PC-3 (cell line): ENCODE measurements around the gene KLK5. TPM values are rescaled to one million over a fixed set of nuclear protein-coding genes. Genes with fewer than 3 reads are reported as not detected.

Experiments
- ATAC-seq: fragments of 200-7000 bp; cut with Tn5 transposase; 2 replicates; pipeline ENCODE4 v1.9.1; 2020; ENCODE audit warnings: mild to moderate bottlenecking, moderate library complexity
- BruUV-seq: library from RNA; stranded (reverse); fragments of 400-500 nt; replicated peaks from 2 replicates; lab custom pipeline; 2021; lab: Mats Ljungman, UMichigan
- CTCF ChIA-PET: fragments of 300-600 bp; sonication (Branson Sonifier 250); formaldehyde crosslinking; loops from one replicate; lab custom pipeline; 2022; ENCODE audit warnings: antibody characterized with exemption; lab: Charles Lee
- POLR2A ChIA-PET: fragments of 300-600 bp; sonication (Branson Sonifier 250); formaldehyde crosslinking; loops from one replicate; lab custom pipeline; 2022; ENCODE audit warnings: antibody characterized with exemption; ENCODE audit not compliant: unreplicated experiment; lab: Charles Lee
- DNase-seq: peaks from one replicate; pipeline ENCODE4 v3.0.0-alpha.2; 2015
- H2AFZ ChIP-seq: fragments of 300-600 bp; sonication (generic); 2 replicates; pipeline ENCODE4 v1.6.0; 2016; ENCODE audit warnings: antibody characterized with exemption, low read length
- H3F3A ChIP-seq: fragments of 300-600 bp; sonication (generic); one replicate; pipeline ENCODE4 v1.6.0; 2017; ENCODE audit warnings: antibody characterized with exemption, low read length, control low read depth, mild to moderate bottlenecking; ENCODE audit not compliant: unreplicated experiment
- H3K27ac ChIP-seq: fragments of 300-600 bp; sonication (generic); 2 replicates; pipeline ENCODE4 v1.5.1; 2016; ENCODE audit warnings: mild to moderate bottlenecking, low read length
- H3K27me3 ChIP-seq: fragments of 300-600 bp; sonication (generic); 2 replicates; pipeline ENCODE4 v1.6.1; 2016; ENCODE audit warnings: low read length, mixed read lengths
- H3K36me3 ChIP-seq: fragments of 300-600 bp; sonication (generic); 2 replicates; pipeline ENCODE4 v1.6.1; 2016; ENCODE audit warnings: low read depth, mixed run types, low read length, mixed read lengths
- H3K4me1 ChIP-seq: fragments of 300-600 bp; sonication (generic); 2 replicates; pipeline ENCODE4 v1.5.1; 2016; ENCODE audit warnings: low read length; ENCODE audit not compliant: insufficient read depth
- H3K4me2 ChIP-seq: fragments of 300-600 bp; sonication (generic); 2 replicates; pipeline ENCODE4 v1.6.0; 2016; ENCODE audit warnings: low read length
- H3K4me3 ChIP-seq: fragments of 300-600 bp; sonication (generic); 2 replicates; pipeline ENCODE4 v1.5.1; 2016; ENCODE audit warnings: mild to moderate bottlenecking, low read length, mixed read lengths
- H3K79me2 ChIP-seq: fragments of 300-600 bp; sonication (generic); 2 replicates; pipeline ENCODE4 v1.6.1; 2017; ENCODE audit warnings: low read length, mixed read lengths
- H3K9ac ChIP-seq: fragments of 300-600 bp; sonication (generic); 2 replicates; pipeline ENCODE4 v1.6.0; 2016; ENCODE audit warnings: mild to moderate bottlenecking, low read length
- H3K9me2 ChIP-seq: fragments of 300-600 bp; sonication (generic); replicated peaks from 2 replicates; pipeline ENCODE4 v1.6.1; 2016; ENCODE audit warnings: mixed run types, low read length, mixed read lengths
- H3K9me3 ChIP-seq: fragments of 300-600 bp; sonication (generic); 2 replicates; pipeline ENCODE4 v1.6.1; 2016; ENCODE audit warnings: low read length, mixed read lengths
- H4K20me1 ChIP-seq: fragments of 300-600 bp; sonication (generic); 2 replicates; pipeline ENCODE4 v1.6.1; 2016; ENCODE audit warnings: low read length, mixed read lengths
- EZH2 ChIP-seq: fragments of 300-600 bp; sonication (generic); IDR thresholded peaks from one replicate; pipeline ENCODE4 v1.6.1; 2017; ENCODE audit warnings: antibody characterized with exemption, mild to moderate bottlenecking, low read length; ENCODE audit not compliant: unreplicated experiment
- EZH2phosphoT487 ChIP-seq: fragments of 300-600 bp; sonication (generic); IDR thresholded peaks from 2 replicates; pipeline ENCODE4 v1.6.1; 2018; ENCODE audit warnings: mild to moderate bottlenecking, antibody characterized with exemption, low read length, borderline replicate concordance
- intact Hi-C: fragments of 100-400 bp; cut with micrococcal nuclease; formaldehyde crosslinking; loops from 2 replicates; pipeline ENCODE4 v1.9.0; 2023
- total RNA-seq: library from RNA; depleted of rRNA; stranded (reverse); fragments of >200 nt; gene quantifications from 2 replicates; pipeline ENCODE4 v1.2.3, GENCODE V29; 2014
- TF ChIP-seq, protein P1 (sequence below): fragments of 300-600 bp; sonication (generic); conservative IDR thresholded peaks from 2 replicates; pipeline ENCODE4 v1.5.1; 2017; ENCODE audit warnings: antibody characterized with exemption, low read depth, mild to moderate bottlenecking, low read length

KLK5 gene
- total RNA-seq, 1 experiment from 2014 or later: 59.0 TPM

DNA sequence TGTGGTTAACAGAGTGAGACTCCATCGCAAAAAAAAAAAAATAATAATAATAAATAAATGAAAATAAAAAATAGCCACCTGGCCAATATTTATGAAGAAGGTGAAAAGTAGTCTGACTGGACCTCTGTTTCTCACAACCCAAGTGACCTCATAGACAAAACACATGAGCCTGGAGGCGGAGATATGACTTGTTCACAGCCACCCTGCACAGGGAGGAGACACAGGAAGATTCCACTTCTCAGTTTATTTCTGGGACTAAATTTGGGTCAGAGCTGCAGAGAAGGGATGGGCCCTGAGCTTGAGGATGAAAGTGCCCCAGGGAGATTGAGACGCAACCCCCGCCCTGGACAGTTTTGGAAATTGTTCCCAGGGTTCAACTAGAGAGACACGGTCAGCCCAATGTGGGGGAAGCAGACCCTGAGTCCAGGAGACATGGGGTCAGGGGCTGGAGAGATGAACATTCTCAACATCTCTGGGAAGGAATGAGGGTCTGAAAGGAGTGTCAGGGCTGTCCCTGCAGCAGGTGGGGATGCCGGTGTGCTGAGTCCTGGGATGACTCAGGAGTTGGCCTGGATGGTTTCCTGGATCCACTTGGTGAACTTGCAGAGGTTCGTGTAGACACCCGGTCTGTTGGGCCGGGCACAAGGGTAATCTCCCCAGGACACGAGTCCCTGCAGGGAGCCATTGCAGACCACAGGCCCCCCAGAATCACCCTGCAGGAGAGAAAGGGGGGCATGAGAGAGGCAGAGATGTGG lies 9.6 kb downstream of the KLK5 start:
- ChIA-PET CTCF (no interaction called here), POLR2A (no interaction called here)
- DNase-seq (peak; percentile 83), ATAC-seq (peak; percentile 76)
- peaks cover 9% of the 10 kb centered on the region for H3K4me1 ChIP-seq
- TF ChIP-seq EZH2 (no peak), EZH2phosphoT487 (no peak)
- TF ChIP-seq, protein P1, sequence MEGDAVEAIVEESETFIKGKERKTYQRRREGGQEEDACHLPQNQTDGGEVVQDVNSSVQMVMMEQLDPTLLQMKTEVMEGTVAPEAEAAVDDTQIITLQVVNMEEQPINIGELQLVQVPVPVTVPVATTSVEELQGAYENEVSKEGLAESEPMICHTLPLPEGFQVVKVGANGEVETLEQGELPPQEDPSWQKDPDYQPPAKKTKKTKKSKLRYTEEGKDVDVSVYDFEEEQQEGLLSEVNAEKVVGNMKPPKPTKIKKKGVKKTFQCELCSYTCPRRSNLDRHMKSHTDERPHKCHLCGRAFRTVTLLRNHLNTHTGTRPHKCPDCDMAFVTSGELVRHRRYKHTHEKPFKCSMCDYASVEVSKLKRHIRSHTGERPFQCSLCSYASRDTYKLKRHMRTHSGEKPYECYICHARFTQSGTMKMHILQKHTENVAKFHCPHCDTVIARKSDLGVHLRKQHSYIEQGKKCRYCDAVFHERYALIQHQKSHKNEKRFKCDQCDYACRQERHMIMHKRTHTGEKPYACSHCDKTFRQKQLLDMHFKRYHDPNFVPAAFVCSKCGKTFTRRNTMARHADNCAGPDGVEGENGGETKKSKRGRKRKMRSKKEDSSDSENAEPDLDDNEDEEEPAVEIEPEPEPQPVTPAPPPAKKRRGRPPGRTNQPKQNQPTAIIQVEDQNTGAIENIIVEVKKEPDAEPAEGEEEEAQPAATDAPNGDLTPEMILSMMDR: no peak
- peak overlapping the region; percentile 74 for H3K4me2 ChIP-seq
- no peaks in the 10 kb centered on the region for H3K27me3 ChIP-seq
- peak overlapping the region; percentile 66 for H2AFZ ChIP-seq
- H3F3A ChIP-seq: peaks cover 3% of the 10 kb centered on the region
- H3K4me3 ChIP-seq: peak overlapping the region; percentile 42; the same call in 1 of the 2 replicates
- peak overlapping the region; percentile 93 for H3K27ac ChIP-seq
- no peaks in the 10 kb centered on the region for H3K36me3 ChIP-seq
- no peaks in the 10 kb centered on the region for H3K9me2 ChIP-seq
- H3K9ac ChIP-seq: peak overlapping the region; percentile 62
- H3K9me3 ChIP-seq: no peaks in the 10 kb centered on the region
- no TSS peak for BruUV-seq
- H3K79me2 ChIP-seq: no peaks in the 10 kb centered on the region
- intact Hi-C loops: no loop called here
- H4K20me1 ChIP-seq: no peaks in the 10 kb centered on the region

GRCh38 chr19:50939596-50939995 lies 13.2 kb downstream of the KLK5 start:
- ATAC-seq (no peak), DNase-seq (no peak)
- TF ChIP-seq EZH2 (no peak), EZH2phosphoT487 (no peak)
- TF ChIP-seq, protein P1: no peak
- Histone ChIP-seq H3K4me2 (no peak overlapping the region), H3K79me2 (no peaks in the 10 kb centered on the region), H3K4me1 (peaks cover 11% of the 10 kb centered on the region), H3K27ac (no peak overlapping the region), H3K9me3 (no peaks in the 10 kb centered on the region), H3K4me3 (no peak overlapping the region), H2AFZ (no peak overlapping the region), H3K36me3 (no peaks in the 10 kb centered on the region), H3K9ac (no peak overlapping the region), H4K20me1 (no peaks in the 10 kb centered on the region), H3K27me3 (no peaks in the 10 kb centered on the region), H3K9me2 (no peaks in the 10 kb centered on the region), H3F3A (peaks cover 3% of the 10 kb centered on the region)
- POLR2A ChIA-PET: no interaction called here
- intact Hi-C loops: no loop called here
- CTCF ChIA-PET: no interaction called here
- BruUV-seq: no TSS peak

- POLR2A ChIA-PET: no interaction called here
- H2AFZ ChIP-seq: no peak overlapping the region
Observed at GRCh38 chr19:50933640-50934039, 19.2 kb downstream of the KLK5 start.

More at GRCh38 chr19:50933640-50934039, 19.2 kb downstream of the KLK5 start:
- peaks cover 17% of the 10 kb centered on the region for H3F3A ChIP-seq
- CTCF ChIA-PET: interaction anchor here (0.6 to 1.9 kb wide), 4 partner anchors 12 to 161 kb away, joined by 4 to 18 read pairs (median 5); no protein-coding TSS in a partner anchor
- H3K9me3 ChIP-seq: no peaks in the 10 kb centered on the region
- peak overlapping the region; percentile 48; the same call in 1 of the 2 replicates for H3K9ac ChIP-seq
- intact Hi-C loops: loop anchor here (2.0 kb wide), 1 partner anchor 45 kb away; no protein-coding TSS in a partner anchor
- ATAC-seq: peak; percentile 39
- H3K27me3 ChIP-seq: no peaks in the 10 kb centered on the region
- H3K9me2 ChIP-seq: no peaks in the 10 kb centered on the region
- peak overlapping the region; percentile 60 for H3K4me2 ChIP-seq
- H3K4me1 ChIP-seq: peaks cover 38% of the 10 kb centered on the region
- H3K4me3 ChIP-seq: no peak overlapping the region
- TF ChIP-seq, protein P1: no peak
- TF ChIP-seq EZH2phosphoT487 (no peak), EZH2 (no peak)
- BruUV-seq: no TSS peak
- H3K27ac ChIP-seq: peak overlapping the region; percentile 88
- H4K20me1 ChIP-seq: no peaks in the 10 kb centered on the region
- H3K36me3 ChIP-seq: no peaks in the 10 kb centered on the region
- H3K79me2 ChIP-seq: no peaks in the 10 kb centered on the region
- DNase-seq: peak; percentile 96
